ENCODE measurements around the gene TMEM80.

- TF ChIP-seq, protein P1, sequence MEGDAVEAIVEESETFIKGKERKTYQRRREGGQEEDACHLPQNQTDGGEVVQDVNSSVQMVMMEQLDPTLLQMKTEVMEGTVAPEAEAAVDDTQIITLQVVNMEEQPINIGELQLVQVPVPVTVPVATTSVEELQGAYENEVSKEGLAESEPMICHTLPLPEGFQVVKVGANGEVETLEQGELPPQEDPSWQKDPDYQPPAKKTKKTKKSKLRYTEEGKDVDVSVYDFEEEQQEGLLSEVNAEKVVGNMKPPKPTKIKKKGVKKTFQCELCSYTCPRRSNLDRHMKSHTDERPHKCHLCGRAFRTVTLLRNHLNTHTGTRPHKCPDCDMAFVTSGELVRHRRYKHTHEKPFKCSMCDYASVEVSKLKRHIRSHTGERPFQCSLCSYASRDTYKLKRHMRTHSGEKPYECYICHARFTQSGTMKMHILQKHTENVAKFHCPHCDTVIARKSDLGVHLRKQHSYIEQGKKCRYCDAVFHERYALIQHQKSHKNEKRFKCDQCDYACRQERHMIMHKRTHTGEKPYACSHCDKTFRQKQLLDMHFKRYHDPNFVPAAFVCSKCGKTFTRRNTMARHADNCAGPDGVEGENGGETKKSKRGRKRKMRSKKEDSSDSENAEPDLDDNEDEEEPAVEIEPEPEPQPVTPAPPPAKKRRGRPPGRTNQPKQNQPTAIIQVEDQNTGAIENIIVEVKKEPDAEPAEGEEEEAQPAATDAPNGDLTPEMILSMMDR (IDR thresholded peaks at IDR 0.05 in 2 of 3, conservative IDR thresholded peaks at IDR 0.05 in 1 of 3; ENCODE audit: control insufficient read depth in 2 of 3, extremely low read depth in 1 of 3, insufficient read depth in 1 of 3, low read depth in 3 of 3, low read length in 3 of 3): peak in 2 of 3 experiments; percentile 21 to 35; a peak in 2 of 6 replicates
- no peak for TF ChIP-seq JUNB (IDR thresholded peaks at IDR 0.05)
Measured at GRCh38 chr11:747158-748006, 51.8 kb downstream of the TMEM80 start, which contains the start of gene TALDO1.

All from GM12878 (cell line).